SU-DHL-6 (cell line): ENCODE data around the gene ZNF442.

ENCODE experiments used
- H2AFZ ChIP-seq: fragments of 200-600 bp; sonication (generic); 2 replicates; pipeline ENCODE4 v1.6.1; 2014; ENCODE audit warnings: low read depth, mild to moderate bottlenecking, moderate library complexity, mixed read lengths, antibody characterized with exemption, low read length; ENCODE audit not compliant: severe bottlenecking
- H3F3A ChIP-seq: fragments of 200-600 bp; shearing (Covaris generic); 2 replicates; pipeline ENCODE4 v1.6.0; 2016; ENCODE audit warnings: antibody characterized with exemption, mild to moderate bottlenecking; ENCODE audit not compliant: insufficient read depth
- H3K27ac ChIP-seq: fragments of 200-600 bp; sonication (generic); 2 replicates; pipeline ENCODE4 v1.5.1; 2016; ENCODE audit warnings: low read depth, mild to moderate bottlenecking, low read length, moderate library complexity, mixed read lengths
- H3K27me3 ChIP-seq: fragments of 200-600 bp; sonication (generic), shearing (Covaris generic); 2 replicates; pipeline ENCODE4 v1.6.0; 2014; ENCODE audit warnings: mild to moderate bottlenecking, low read length
- H3K36me3 ChIP-seq: fragments of 200-600 bp; sonication (generic); 2 replicates; pipeline ENCODE4 v1.6.1; 2014; ENCODE audit warnings: mild to moderate bottlenecking, low read length, mixed read lengths
- H3K4me2 ChIP-seq: fragments of 300-600, 200-600 bp; shearing (Covaris generic), sonication (generic); 2 replicates; pipeline ENCODE4 v1.6.0; 2014; ENCODE audit warnings: low read length, low read depth, mild to moderate bottlenecking; ENCODE audit not compliant: poor library complexity, severe bottlenecking
- H3K4me3 ChIP-seq: fragments of 200-600 bp; sonication (generic); 2 replicates; pipeline ENCODE4 v1.5.1; 2014; ENCODE audit warnings: antibody characterized with exemption, low read length, mild to moderate bottlenecking, mixed read lengths; ENCODE audit not compliant: insufficient read depth, poor library complexity, severe bottlenecking
- H3K79me2 ChIP-seq: fragments of 200-600 bp; sonication (generic); 2 replicates; pipeline ENCODE4 v1.6.1; 2014; ENCODE audit warnings: mild to moderate bottlenecking, low read length, moderate library complexity; ENCODE audit not compliant: insufficient read depth
- H3K9ac ChIP-seq: fragments of 200-600 bp; sonication (generic); 2 replicates; pipeline ENCODE4 v1.7.0; 2014; ENCODE audit warnings: mild to moderate bottlenecking, low read length
- H3K9me2 ChIP-seq: fragments of 200-600 bp; sonication (generic); replicated peaks from 2 replicates; pipeline ENCODE4 v1.6.1; 2014; ENCODE audit warnings: low read length; ENCODE audit not compliant: insufficient read depth
- H3K9me3 ChIP-seq: fragments of 200-600 bp; sonication (generic); 2 replicates; pipeline ENCODE4 v1.6.1; 2014; ENCODE audit warnings: low read length, mixed read lengths; ENCODE audit not compliant: insufficient read depth
- H4K20me1 ChIP-seq: fragments of 200-600 bp; sonication (generic); 2 replicates; pipeline ENCODE4 v1.6.1; 2014; ENCODE audit warnings: low read depth, mild to moderate bottlenecking, antibody characterized with exemption, low read length, moderate library complexity, mixed read lengths
- EZH2phosphoT487 ChIP-seq: fragments of 200-600 bp; sonication (generic), shearing (Covaris generic); conservative IDR thresholded peaks from 2 replicates; pipeline ENCODE4 v1.6.1; 2018; ENCODE audit warnings: mild to moderate bottlenecking, antibody characterized with exemption, low read length, moderate library complexity, mixed read lengths
- TF ChIP-seq, protein P1 (sequence below): fragments of 200-600 bp; sonication (generic); IDR thresholded peaks from one replicate; pipeline ENCODE4 v1.5.1; 2017; ENCODE audit warnings: antibody characterized with exemption, mild to moderate bottlenecking, low read length, moderate library complexity; ENCODE audit not compliant: insufficient read depth, poor library complexity, severe bottlenecking

The ZNF442 gene

DNA sequence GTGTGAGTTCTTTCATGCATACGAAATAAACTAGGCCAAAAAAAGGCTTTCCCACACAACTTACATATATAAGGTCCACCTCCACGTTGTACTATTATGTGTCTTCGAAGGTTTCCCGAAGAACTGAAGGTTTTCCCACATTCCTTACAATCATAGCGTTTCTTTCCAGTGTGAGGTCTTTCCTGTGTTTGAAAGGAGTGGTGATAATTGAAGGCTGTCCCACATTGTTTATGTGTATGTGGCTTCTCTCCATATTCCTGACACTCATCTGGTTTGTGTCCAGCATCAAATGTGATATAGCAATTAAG lies 14.6 kb downstream of the ZNF442 start:
- Histone ChIP-seq H2AFZ (no peak overlapping the region), H4K20me1 (no peaks in the 10 kb centered on the region), H3K79me2 (no peaks in the 10 kb centered on the region), H3K27me3 (no peaks in the 10 kb centered on the region), H3K9ac (no peak overlapping the region), H3F3A (no peaks in the 10 kb centered on the region), H3K9me3 (peaks cover 61% of the 10 kb centered on the region), H3K4me2 (no peak overlapping the region), H3K27ac (no peak overlapping the region), H3K4me3 (no peak overlapping the region), H3K36me3 (peaks cover 36% of the 10 kb centered on the region), H3K9me2 (no peaks in the 10 kb centered on the region)
- TF ChIP-seq EZH2phosphoT487 = no peak
- TF ChIP-seq, protein P1, sequence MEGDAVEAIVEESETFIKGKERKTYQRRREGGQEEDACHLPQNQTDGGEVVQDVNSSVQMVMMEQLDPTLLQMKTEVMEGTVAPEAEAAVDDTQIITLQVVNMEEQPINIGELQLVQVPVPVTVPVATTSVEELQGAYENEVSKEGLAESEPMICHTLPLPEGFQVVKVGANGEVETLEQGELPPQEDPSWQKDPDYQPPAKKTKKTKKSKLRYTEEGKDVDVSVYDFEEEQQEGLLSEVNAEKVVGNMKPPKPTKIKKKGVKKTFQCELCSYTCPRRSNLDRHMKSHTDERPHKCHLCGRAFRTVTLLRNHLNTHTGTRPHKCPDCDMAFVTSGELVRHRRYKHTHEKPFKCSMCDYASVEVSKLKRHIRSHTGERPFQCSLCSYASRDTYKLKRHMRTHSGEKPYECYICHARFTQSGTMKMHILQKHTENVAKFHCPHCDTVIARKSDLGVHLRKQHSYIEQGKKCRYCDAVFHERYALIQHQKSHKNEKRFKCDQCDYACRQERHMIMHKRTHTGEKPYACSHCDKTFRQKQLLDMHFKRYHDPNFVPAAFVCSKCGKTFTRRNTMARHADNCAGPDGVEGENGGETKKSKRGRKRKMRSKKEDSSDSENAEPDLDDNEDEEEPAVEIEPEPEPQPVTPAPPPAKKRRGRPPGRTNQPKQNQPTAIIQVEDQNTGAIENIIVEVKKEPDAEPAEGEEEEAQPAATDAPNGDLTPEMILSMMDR = no peak

DNA sequence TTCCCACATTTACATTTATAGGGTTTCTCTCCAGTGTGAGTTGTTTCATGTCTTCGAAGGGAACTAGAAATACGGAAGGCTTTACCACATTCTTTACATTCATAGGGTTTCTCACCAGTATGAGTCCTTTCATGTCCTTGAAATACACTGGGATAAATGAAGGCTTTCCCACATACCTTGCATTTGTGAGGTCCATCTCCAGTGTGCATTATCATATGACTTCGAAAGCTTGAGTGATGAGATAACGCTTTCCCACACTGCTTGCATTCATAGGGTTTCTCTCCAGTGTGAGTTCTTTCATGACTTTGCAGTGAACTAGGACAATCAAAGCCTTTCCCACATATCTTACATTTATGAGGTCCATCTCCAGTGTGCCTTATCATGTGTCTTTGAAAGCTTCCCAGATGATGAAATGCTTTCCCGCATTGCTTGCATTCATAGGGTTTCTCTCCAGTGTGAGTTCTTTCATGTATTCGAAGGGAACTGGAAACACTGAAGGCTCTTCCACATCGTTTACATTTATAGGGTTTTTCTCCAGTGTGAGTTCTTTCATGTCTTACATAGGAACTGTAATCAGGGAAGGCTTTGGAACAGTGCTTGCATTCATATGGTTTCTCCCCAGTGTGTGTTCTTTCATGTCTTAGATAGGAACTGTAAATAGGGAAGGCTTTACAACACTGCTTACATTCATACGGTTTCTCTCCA lies 15.1 kb downstream of the ZNF442 start:
- H4K20me1 ChIP-seq = no peaks in the 10 kb centered on the region
- TF ChIP-seq EZH2phosphoT487 = no peak
- no peaks in the 10 kb centered on the region for H3K79me2 ChIP-seq
- H3K4me2 ChIP-seq = no peak overlapping the region
- H3K27ac ChIP-seq = no peak overlapping the region
- no peaks in the 10 kb centered on the region for H3K27me3 ChIP-seq
- H3K9me2 ChIP-seq = no peaks in the 10 kb centered on the region
- no peak overlapping the region for H3K4me3 ChIP-seq
- peaks cover 58% of the 10 kb centered on the region for H3K9me3 ChIP-seq
- H2AFZ ChIP-seq = no peak overlapping the region
- H3K36me3 ChIP-seq = peaks cover 36% of the 10 kb centered on the region
- H3K9ac ChIP-seq = no peak overlapping the region
- no peaks in the 10 kb centered on the region for H3F3A ChIP-seq

DNA sequence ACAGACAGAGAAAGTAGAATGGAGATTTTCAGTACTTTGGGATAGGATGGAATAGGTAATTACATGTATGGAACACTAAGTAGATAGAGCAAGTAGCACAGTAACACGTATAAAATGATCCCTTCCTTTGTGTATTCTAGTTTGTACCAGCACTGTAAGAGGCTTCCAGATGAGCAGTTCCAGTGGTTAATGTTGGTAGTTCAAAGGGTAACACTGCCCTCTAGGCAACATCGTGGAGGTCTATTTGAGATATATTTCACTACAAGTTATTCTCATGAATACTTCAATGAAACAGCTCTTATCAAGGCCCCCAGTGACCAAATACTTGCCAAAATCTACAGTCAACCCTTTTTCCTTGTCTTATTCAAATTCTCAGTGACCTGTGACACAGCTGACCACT lies 18.6 kb downstream of the ZNF442 start:
- TF ChIP-seq EZH2phosphoT487 = no peak
- TF ChIP-seq, protein P1 = peak; percentile 15
- Histone ChIP-seq H3K9me2 (no peaks in the 10 kb centered on the region), H2AFZ (no peak overlapping the region), H3F3A (no peaks in the 10 kb centered on the region), H3K4me3 (no peak overlapping the region), H3K27me3 (no peaks in the 10 kb centered on the region), H3K36me3 (peaks cover 27% of the 10 kb centered on the region), H3K27ac (no peak overlapping the region), H3K9ac (no peak overlapping the region), H3K4me2 (no peak overlapping the region), H3K79me2 (no peaks in the 10 kb centered on the region), H4K20me1 (no peaks in the 10 kb centered on the region), H3K9me3 (peaks cover 37% of the 10 kb centered on the region)

DNA sequence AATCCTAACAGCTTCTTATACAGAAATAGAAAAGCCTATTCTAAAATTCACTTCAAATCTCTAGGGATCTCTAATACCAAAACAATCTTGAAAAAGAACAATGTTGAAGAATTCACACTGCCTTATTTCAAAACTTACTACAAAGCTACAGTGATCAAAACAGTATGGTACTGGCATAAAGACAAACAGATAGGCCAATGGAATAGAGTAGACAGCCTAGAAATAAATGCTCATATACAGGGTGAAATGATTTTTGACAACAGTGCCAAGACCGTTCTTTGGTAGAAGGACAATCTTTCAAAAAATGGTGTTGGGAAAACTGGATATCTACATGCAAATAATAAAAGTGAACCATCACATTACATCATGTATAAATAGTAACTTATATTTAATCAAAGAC lies 20.3 kb downstream of the ZNF442 start:
- no peak overlapping the region for H3K27ac ChIP-seq
- no peak overlapping the region for H3K9ac ChIP-seq
- H2AFZ ChIP-seq = no peak overlapping the region
- no peaks in the 10 kb centered on the region for H3K79me2 ChIP-seq
- H3K4me2 ChIP-seq = no peak overlapping the region
- H3K9me2 ChIP-seq = no peaks in the 10 kb centered on the region
- no peak overlapping the region for H3K4me3 ChIP-seq
- H3K27me3 ChIP-seq = no peaks in the 10 kb centered on the region
- no peak for TF ChIP-seq EZH2phosphoT487
- TF ChIP-seq, protein P1 = no peak
- peaks cover 20% of the 10 kb centered on the region for H3K9me3 ChIP-seq
- H3F3A ChIP-seq = no peaks in the 10 kb centered on the region
- no peaks in the 10 kb centered on the region for H4K20me1 ChIP-seq
- peaks cover 11% of the 10 kb centered on the region for H3K36me3 ChIP-seq
